NT2/D1 (cell line): ENCODE measurements around the gene ZNF765.
"Not testable (repeated sequence)": the region's sequence is repeated elsewhere in the genome, so short reads cannot be mapped to it uniquely, and the experiment has no call there.

Experiments
- SUZ12 ChIP-seq: IDR thresholded peaks from 2 replicates; pipeline ENCODE4 v1.6.1; 2011; ENCODE audit not compliant: insufficient read length, insufficient read depth; ENCODE audit errors: extremely low read depth
- ZNF274 ChIP-seq: IDR thresholded peaks from 2 replicates; pipeline ENCODE4 v1.6.1; 2011; ENCODE audit warnings: mild to moderate bottlenecking, low read depth, low read length

- TF ChIP-seq SUZ12, ZNF274: not testable (repeated sequence)
Measured at GRCh38 chr19:53423074-53423473, 28.1 kb downstream of the ZNF765 start.
